ENCODE results near the gene RNF224. TPM values are rescaled to one million over a fixed set of nuclear protein-coding genes. Genes with fewer than 3 reads are reported as not detected.

Gene RNF224
- total and polyA plus RNA-seq, 10 of the 15 experiments (the other 5 are each of a cell fraction or from before 2014, with no cell fraction given) = not detected

- peak within 1 kb of the TSS; percentile 80 for H3K9ac ChIP-seq (ENCODE audit: control insufficient read depth, insufficient read depth, low read length)
- TSS peak; percentile 90 for BruUV-seq (replicated peaks)
- ChIA-PET SMC1A (ENCODE audit: uncharacterized antibody, unreplicated experiment) (interaction anchor here (0.7 to 2.5 kb wide), 11 partner anchors 8 to 93 kb away, joined by 3 to 13 read pairs (median 4); partner anchors contain the start of gene TPRN), RAD21 (ENCODE audit: unreplicated experiment) (interaction anchor here (0.6 to 3.6 kb wide), 16 partner anchors 8 to 162 kb away, joined by 3 to 23 read pairs (median 5); partner anchors contain the start of genes DPP7, RNF208, RNF224 and TPRN), POLR2A (interaction anchor here (0.5 to 4.6 kb wide), 17 partner anchors 10 to 197 kb away, joined by 3 to 22 read pairs (median 6); partner anchors contain the start of genes CYSRT1, LRRC26, RNF208 and RNF224), CTCF (interaction anchor here (0.5 to 2.7 kb wide), 20 partner anchors 12 to 221 kb away, joined by 3 to 21 read pairs (median 6); partner anchors contain the start of genes CYSRT1, MAN1B1, RNF208 and RNF224)
- WGBS (ENCODE audit: insufficient coverage, insufficient replicate concordance, low lambda C conversion rate, missing lambda C conversion rate) = under 1% methylated on average over 98 of the region's 98 CpGs
- no peaks in the 10 kb centered on the region for H3K9me3 ChIP-seq (replicated peaks; ENCODE audit: control insufficient read depth, insufficient read depth, low read length)
- H3K4me3 ChIP-seq = peak within 1 kb of the TSS; percentile 99
- peak; percentile 82 for DNase-seq (ENCODE audit: low read depth, low spot score)
- H4K20me1 ChIP-seq (ENCODE audit: control insufficient read depth, insufficient read depth) = peaks cover 7% of the 10 kb centered on the region; the same call in 1 of the 2 replicates
- H3K27me3 ChIP-seq (replicated peaks in 1 of 2; ENCODE audit: control insufficient read depth in 2 of 2, insufficient read depth in 2 of 2, low read length in 1 of 2) = no peaks in the 10 kb centered on the region
- in situ Hi-C loops (cut with MboI) (no loop called here), intact Hi-C loops (cut with micrococcal nuclease; ENCODE audit: unreplicated experiment) (loop anchor here (5.0 kb wide), 2 partner anchors 34 to 61 kb away; partner anchors contain the start of gene RNF208)
- ATAC-seq = peak; percentile 92
- H3K4me1 ChIP-seq (ENCODE audit: control insufficient read depth, insufficient read depth, low read length) = peaks cover 22% of the 10 kb centered on the region
- peaks cover under 1 to 15% of the 10 kb centered on the region in 2 experiments; a peak in 3 of 4 replicates for H3K36me3 ChIP-seq (ENCODE audit: control insufficient read depth in 2 of 2, insufficient read depth in 2 of 2, low read length in 1 of 2)
- FAIRE-seq = peak; percentile 91
- H2AFZ ChIP-seq (ENCODE audit: control insufficient read depth, low read depth, low read length) = peak within 1 kb of the TSS; percentile 87
- peak within 1 kb of the TSS; percentile 93 for H3K4me2 ChIP-seq (ENCODE audit: control insufficient read depth, insufficient read depth)
- H3K79me2 ChIP-seq (ENCODE audit: control insufficient read depth, insufficient read depth, low read length) = peaks cover 35% of the 10 kb centered on the region
- H3K27ac ChIP-seq (ENCODE audit: control insufficient read depth, insufficient read depth) = peak within 1 kb of the TSS; percentile 77
- TF ChIP-seq CREM (IDR thresholded peaks at IDR 0.05; ENCODE audit: low read depth) (peak; percentile 100), IRF5 (IDR thresholded peaks at IDR 0.05; ENCODE audit: borderline replicate concordance) (no peak), ATF2 (IDR thresholded peaks at IDR 0.05; ENCODE audit: low read length) (no peak), EZH2 (IDR thresholded peaks at IDR 0.05; ENCODE audit: borderline replicate concordance, control insufficient read depth, low read depth, low read length) (no peak), SPI1 (IDR thresholded peaks at IDR 0.05; ENCODE audit: borderline replicate concordance, insufficient read depth, low read depth, low read length) (no peak), ZSCAN29 (IDR thresholded peaks at IDR 0.05) (peak; percentile 74), NR2F1 (conservative IDR thresholded peaks at IDR 0.05) (peak; percentile 92), REST (IDR thresholded peaks at IDR 0.05; ENCODE audit: low read depth, low read length) (peak; percentile 26; the same call in 1 of the 2 replicates), RAD21 (IDR thresholded peaks at IDR 0.05; ENCODE audit: insufficient read depth, low read depth, low read length) (peak; percentile 45), ZNF217 (IDR thresholded peaks at IDR 0.05) (peak; percentile 71; the same call in 1 of the 2 replicates)
Measured at GRCh38 chr9:137188490-137189296, 38.6 kb upstream of the RNF224 start, which contains the start of the genes ANAPC2 and SSNA1. Gene ANAPC2 (minus strand): TSS chr9:137188560. CDS start chr9:137188532, 28 bp downstream. Gene SSNA1 (plus strand): TSS chr9:137188676. CDS start chr9:137188727, 51 bp downstream.

All from GM12878 (cell line).